Measurements from ENCODE around the gene NOD1. TPM values are rescaled to one million over a fixed set of nuclear protein-coding genes. Genes with fewer than 3 reads are reported as not detected.

Gene NOD1
- total and polyA plus RNA-seq, 2 donors, result 4.3 to 13.6 TPM

- Histone ChIP-seq H3K27me3 (ENCODE audit: control insufficient read depth in 2 of 2, insufficient read depth in 1 of 2, low read length in 1 of 2) (no peaks in the 10 kb centered on the region), H3K4me1 (ENCODE audit: control insufficient read depth in 2 of 2, insufficient read depth in 2 of 2, low read length in 2 of 2) (no peaks in the 10 kb centered on the region), H3K27ac (ENCODE audit: low read depth in 1 of 2, low read length in 1 of 2) (no peak overlapping the region), H3K36me3 (ENCODE audit: control insufficient read depth in 2 of 2, insufficient read depth in 2 of 2, low read length in 1 of 2) (no peaks in the 10 kb centered on the region), H3K9me3 (ENCODE audit: control insufficient read depth in 2 of 2, insufficient read depth in 1 of 2, low read length in 1 of 2) (no peaks in the 10 kb centered on the region), H3K4me3 (ENCODE audit: low read length in 2 of 2) (no peak overlapping the region)
- 96% methylated on average over 4 of the region's 4 CpGs for WGBS
- DNase-seq (ENCODE audit: low read depth in 6 of 9, low spot score in 9 of 9), result no peak
Measured at GRCh38 chr7:30379741-30380140, 98.8 kb downstream of the NOD1 start.

- no peaks in the 10 kb centered on the region for H3K36me3 ChIP-seq (ENCODE audit: control insufficient read depth in 2 of 2, insufficient read depth in 2 of 2, low read length in 1 of 2)
- H3K27ac ChIP-seq (ENCODE audit: low read depth in 1 of 2, low read length in 1 of 2), result no peak overlapping the region
- no peak overlapping the region for H3K4me3 ChIP-seq (ENCODE audit: low read length in 2 of 2)
- 91% methylated on average over 4 of the region's 4 CpGs for WGBS
- DNase-seq (ENCODE audit: low read depth in 6 of 9, low spot score in 9 of 9), result no peak
- no peaks in the 10 kb centered on the region for H3K9me3 ChIP-seq (ENCODE audit: control insufficient read depth in 2 of 2, insufficient read depth in 1 of 2, low read length in 1 of 2)
- no peaks in the 10 kb centered on the region for H3K27me3 ChIP-seq (ENCODE audit: control insufficient read depth in 2 of 2, insufficient read depth in 1 of 2, low read length in 1 of 2)
- H3K4me1 ChIP-seq (ENCODE audit: control insufficient read depth in 2 of 2, insufficient read depth in 2 of 2, low read length in 2 of 2), result no peaks in the 10 kb centered on the region
Measured at GRCh38 chr7:30379131-30379530, 99.5 kb downstream of the NOD1 start.

- Histone ChIP-seq H3K36me3 (ENCODE audit: control insufficient read depth in 2 of 2, insufficient read depth in 2 of 2, low read length in 1 of 2) (no peaks in the 10 kb centered on the region), H3K27ac (ENCODE audit: low read depth in 1 of 2, low read length in 1 of 2) (no peak overlapping the region), H3K4me3 (ENCODE audit: low read length in 2 of 2) (no peak overlapping the region), H3K4me1 (ENCODE audit: control insufficient read depth in 2 of 2, insufficient read depth in 2 of 2, low read length in 2 of 2) (no peaks in the 10 kb centered on the region), H3K9me3 (ENCODE audit: control insufficient read depth in 2 of 2, insufficient read depth in 1 of 2, low read length in 1 of 2) (no peaks in the 10 kb centered on the region), H3K27me3 (ENCODE audit: control insufficient read depth in 2 of 2, insufficient read depth in 1 of 2, low read length in 1 of 2) (no peaks in the 10 kb centered on the region)
- no peak for DNase-seq (ENCODE audit: low read depth in 6 of 9, low spot score in 9 of 9)
- WGBS, result 96% methylated on average over 1 of the region's 1 CpG
Measured at GRCh38 chr7:30378275-30378674, 100.3 kb downstream of the NOD1 start.

Other genes starting within 250 kb of the NOD1 start
- 12.8 TPM for gene ZNRF2, start 194.2 kb downstream of the NOD1 start, total RNA-seq
- gene ZNRF2, start 194.2 kb downstream of the NOD1 start, polyA plus RNA-seq, result 10.5 TPM
- 43.4 TPM for gene GGCT, start 26.0 kb upstream of the NOD1 start, total RNA-seq
- gene GGCT, start 26.0 kb upstream of the NOD1 start, polyA plus RNA-seq, result 85.4 TPM
- 44.9 TPM for gene GARS1, start 116.1 kb upstream of the NOD1 start, total RNA-seq
- gene GARS1, start 116.1 kb upstream of the NOD1 start, polyA plus RNA-seq, result 56.9 TPM
- under 0.01 TPM for gene CRHR2, start 203.7 kb upstream of the NOD1 start, total RNA-seq
- 0.05 TPM for gene CRHR2, start 203.7 kb upstream of the NOD1 start, polyA plus RNA-seq

Measured in thymus (tissue), 11 donors.